KMS-11 (cell line): Measurements from ENCODE around the gene FFAR1.

Source experiments
- H2AFZ ChIP-seq: fragments of 200-600 bp; sonication (generic); 2 replicates; pipeline ENCODE4 v1.6.1; 2016; ENCODE audit warnings: antibody characterized with exemption, mixed run types, low read depth
- H3K27ac ChIP-seq: fragments of 200-600 bp; sonication (generic); 2 replicates; pipeline ENCODE4 v1.6.1; 2016; ENCODE audit warnings: mild to moderate bottlenecking, mixed run types
- H3K27me3 ChIP-seq: fragments of 200-600 bp; sonication (generic); 2 replicates; pipeline ENCODE4 v1.6.1; 2017; ENCODE audit warnings: mild to moderate bottlenecking, low read depth, mixed run types, moderate library complexity; ENCODE audit not compliant: insufficient read depth
- H3K36me3 ChIP-seq: fragments of 200-600 bp; sonication (generic); 2 replicates; pipeline ENCODE4 v1.6.1; 2017; ENCODE audit warnings: mild to moderate bottlenecking, mixed run types; ENCODE audit not compliant: insufficient read depth
- H3K4me1 ChIP-seq: fragments of 200-600 bp; sonication (generic); 2 replicates; pipeline ENCODE4 v1.6.1; 2016; ENCODE audit warnings: mild to moderate bottlenecking, low read depth, mixed run types; ENCODE audit not compliant: poor library complexity, severe bottlenecking
- H3K4me2 ChIP-seq: fragments of 200-600 bp; sonication (generic); 2 replicates; pipeline ENCODE4 v1.7.0; 2016; ENCODE audit warnings: mild to moderate bottlenecking, mixed run types
- H3K4me3 ChIP-seq: fragments of 200-600 bp; sonication (generic); IDR thresholded peaks from 2 replicates; pipeline ENCODE4 v1.6.1; 2017; ENCODE audit warnings: low read depth, low read length, mixed read lengths; ENCODE audit not compliant: insufficient read depth
- H3K79me2 ChIP-seq: fragments of 200-600 bp; sonication (generic); 2 replicates; pipeline ENCODE4 v1.6.1; 2016; ENCODE audit warnings: low read depth, mixed run types; ENCODE audit not compliant: insufficient read depth
- H3K9ac ChIP-seq: fragments of 200-600 bp; sonication (generic); 2 replicates; pipeline ENCODE4 v1.6.1; 2016; ENCODE audit warnings: mild to moderate bottlenecking, mixed run types
- H4K20me1 ChIP-seq: fragments of 200-600 bp; sonication (generic); 2 replicates; pipeline ENCODE4 v1.6.1; 2016; ENCODE audit warnings: mild to moderate bottlenecking, mixed run types; ENCODE audit not compliant: insufficient read depth
- CTCF ChIP-seq: fragments of 200-600 bp; sonication (generic); conservative IDR thresholded peaks from 2 replicates; pipeline ENCODE4 v1.6.1; 2017; ENCODE audit warnings: low read depth, mild to moderate bottlenecking, antibody characterized with exemption, low read length, moderate library complexity, mixed read lengths

Gene FFAR1

DNA sequence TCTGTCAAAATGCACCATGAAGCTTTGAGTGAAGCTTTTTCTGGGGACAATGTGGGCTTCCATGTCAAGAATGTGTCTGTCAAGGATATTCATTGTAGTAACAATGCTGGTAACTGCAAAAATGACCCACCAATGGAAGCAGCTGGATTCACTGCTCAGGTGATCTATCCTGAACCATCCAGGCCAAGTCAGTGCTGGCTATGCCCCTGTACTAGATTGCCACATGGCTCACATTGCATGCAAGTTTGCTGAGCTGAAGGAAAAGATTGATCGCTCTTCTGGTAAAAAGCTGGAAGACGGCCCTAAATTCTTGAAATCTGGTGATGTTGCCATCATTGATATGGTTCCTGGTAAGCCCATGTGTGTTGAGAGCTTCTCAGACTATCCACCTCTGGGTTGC lies 35.8 kb downstream of the FFAR1 start:
- Histone ChIP-seq H4K20me1 (no peaks in the 10 kb centered on the region), H3K79me2 (no peaks in the 10 kb centered on the region), H3K4me2 (no peak overlapping the region), H3K9ac (no peak overlapping the region), H3K4me3 (no peak overlapping the region), H3K4me1 (no peaks in the 10 kb centered on the region), H3K27ac (no peak overlapping the region), H2AFZ (no peak overlapping the region), H3K36me3 (no peaks in the 10 kb centered on the region), H3K27me3 (peaks cover 7% of the 10 kb centered on the region; the same call in 1 of the 2 replicates)
- no peak for TF ChIP-seq CTCF

DNA sequence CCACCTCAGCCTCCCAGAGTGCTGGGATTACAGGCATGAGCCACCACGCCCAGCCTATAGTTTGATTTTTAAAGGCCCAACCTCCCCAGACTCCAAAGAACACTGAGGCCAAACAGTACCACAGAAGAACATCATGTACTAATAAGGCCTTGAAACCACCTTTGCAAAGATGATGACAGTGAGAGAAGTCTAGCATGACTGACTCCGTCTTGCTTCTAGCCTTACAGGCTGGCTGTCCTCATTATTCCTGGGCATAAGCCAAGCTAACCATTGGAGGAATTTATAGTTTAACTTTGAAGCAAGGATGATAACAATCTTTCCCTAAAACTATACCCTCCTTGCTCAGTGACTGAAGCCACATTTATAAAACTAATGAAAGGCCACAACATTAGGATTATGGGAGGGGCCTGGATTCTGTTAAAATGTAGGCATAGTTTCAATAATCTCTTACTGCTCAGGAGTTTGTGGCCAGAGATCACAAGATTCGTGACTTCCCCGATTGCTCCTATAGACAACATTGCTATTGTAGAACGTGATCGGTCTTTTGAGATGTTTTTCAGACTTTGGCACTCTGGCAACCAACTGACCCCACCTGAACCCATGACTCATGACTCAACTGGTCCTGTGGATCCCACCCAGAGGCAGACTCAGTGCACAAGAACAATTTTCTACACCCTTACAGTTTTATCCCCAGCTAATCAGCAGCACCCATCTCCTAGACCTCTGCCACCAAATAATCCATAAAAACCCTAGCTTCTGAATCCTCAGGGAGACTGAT lies 40.8 kb downstream of the FFAR1 start:
- no peak for TF ChIP-seq CTCF
- Histone ChIP-seq H3K79me2 (no peaks in the 10 kb centered on the region), H3K36me3 (no peaks in the 10 kb centered on the region), H4K20me1 (no peaks in the 10 kb centered on the region), H3K9ac (no peak overlapping the region), H3K4me3 (no peak overlapping the region), H3K4me1 (no peaks in the 10 kb centered on the region), H3K27me3 (peaks cover 13% of the 10 kb centered on the region), H2AFZ (no peak overlapping the region), H3K27ac (no peak overlapping the region), H3K4me2 (no peak overlapping the region)

DNA sequence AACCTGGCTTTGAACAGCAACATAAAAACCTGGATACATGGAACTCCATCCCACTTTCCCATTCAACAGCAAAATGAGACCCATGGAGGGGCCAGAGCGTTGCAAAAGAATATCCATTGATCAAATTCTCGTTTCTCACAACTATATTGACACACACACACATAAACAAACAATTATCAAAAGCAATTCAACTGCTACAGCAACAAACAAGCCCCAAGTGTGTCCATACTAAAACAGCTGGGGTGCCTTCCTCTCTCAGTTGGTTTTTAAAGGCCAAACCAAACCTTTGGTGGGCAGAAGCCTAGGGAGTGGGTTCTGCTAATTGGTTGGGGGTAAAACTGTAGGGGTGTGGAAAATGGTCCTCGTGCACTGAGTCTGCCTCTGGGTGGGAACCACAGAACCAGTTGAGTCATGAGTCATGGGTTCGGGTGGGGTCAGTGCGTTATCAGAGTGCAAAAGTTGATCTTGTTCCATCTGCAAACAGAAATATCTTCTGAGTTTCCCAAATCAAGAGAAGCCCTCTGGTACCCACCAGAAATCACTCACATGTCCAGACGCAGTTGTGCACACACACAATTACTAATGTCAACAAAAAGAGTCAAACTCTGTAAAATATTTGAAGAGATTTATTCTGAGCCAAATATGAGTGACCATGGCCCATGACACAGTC lies 41.6 kb downstream of the FFAR1 start:
- no peak for TF ChIP-seq CTCF
- no peak overlapping the region for H3K4me3 ChIP-seq
- no peaks in the 10 kb centered on the region for H4K20me1 ChIP-seq
- peaks cover 13% of the 10 kb centered on the region for H3K27me3 ChIP-seq
- H3K27ac ChIP-seq: no peak overlapping the region
- no peak overlapping the region for H3K9ac ChIP-seq
- no peaks in the 10 kb centered on the region for H3K79me2 ChIP-seq
- no peaks in the 10 kb centered on the region for H3K36me3 ChIP-seq
- H3K4me2 ChIP-seq: no peak overlapping the region
- H3K4me1 ChIP-seq: no peaks in the 10 kb centered on the region
- no peak overlapping the region for H2AFZ ChIP-seq

DNA sequence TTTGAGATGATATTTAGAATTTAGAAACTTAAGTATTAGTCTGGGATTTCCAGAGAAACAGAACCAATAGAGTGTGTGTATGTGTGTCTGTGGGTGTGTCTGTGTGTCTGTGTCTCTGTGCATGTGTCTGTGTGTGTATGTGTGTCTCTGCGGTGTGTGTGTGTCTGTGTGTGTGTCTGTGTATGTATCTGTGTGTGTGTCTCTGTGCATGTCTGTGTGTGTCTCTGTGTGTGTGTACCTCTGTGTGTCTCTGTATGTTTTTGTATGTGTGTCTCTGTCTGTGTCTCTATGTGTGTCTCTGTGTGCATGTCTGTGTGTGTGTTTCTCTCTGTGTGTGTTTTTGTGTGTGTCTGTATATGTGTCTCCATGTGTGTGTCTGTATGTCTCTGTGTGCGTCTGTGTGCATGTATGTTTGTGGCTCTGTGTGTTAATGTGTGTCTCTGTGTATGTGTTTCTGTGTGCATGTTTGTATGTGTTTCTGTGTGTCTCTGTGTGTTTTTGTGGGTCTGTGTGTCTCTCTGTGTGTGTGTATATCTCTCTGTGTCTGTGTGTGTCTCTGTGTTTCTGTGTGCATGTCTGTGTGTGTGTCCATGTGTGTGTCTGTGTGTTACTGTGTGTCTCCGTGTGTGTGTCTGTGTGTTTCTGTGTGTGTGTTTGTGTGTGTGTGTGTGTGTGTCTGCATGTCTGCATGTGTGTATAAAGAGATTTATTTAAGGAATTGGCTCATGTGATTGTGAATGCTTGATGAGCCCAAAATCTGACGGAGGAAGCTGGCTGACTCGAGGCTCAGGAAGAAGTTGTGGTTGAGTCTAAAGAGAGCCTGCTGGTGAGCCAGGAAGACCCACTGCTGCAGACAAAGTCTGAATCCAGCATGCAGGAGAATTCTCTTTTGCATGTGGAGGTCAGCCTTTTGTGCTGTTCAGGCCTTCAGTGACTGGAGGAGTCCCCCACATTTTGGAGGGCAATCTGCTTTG lies 45.3 kb downstream of the FFAR1 start:
- no peaks in the 10 kb centered on the region for H3K4me1 ChIP-seq
- H3K36me3 ChIP-seq: no peaks in the 10 kb centered on the region
- TF ChIP-seq CTCF: no peak
- no peak overlapping the region for H3K4me2 ChIP-seq
- H4K20me1 ChIP-seq: no peaks in the 10 kb centered on the region
- no peak overlapping the region for H3K9ac ChIP-seq
- no peak overlapping the region for H3K27ac ChIP-seq
- H2AFZ ChIP-seq: no peak overlapping the region
- no peak overlapping the region for H3K4me3 ChIP-seq
- H3K27me3 ChIP-seq: peaks cover 15% of the 10 kb centered on the region
- H3K79me2 ChIP-seq: no peaks in the 10 kb centered on the region
